HepG2 (cell line): ENCODE data around the gene CTDP1. TPM values are rescaled to one million over a fixed set of nuclear protein-coding genes. Genes with fewer than 3 reads are reported as not detected.

Experiments used
- ATAC-seq: fragments of 200-7000 bp; cut with Tn5 transposase; 3 replicates; pipeline ENCODE4 v1.9.1; 2020; ENCODE audit warnings: mild to moderate bottlenecking, moderate library complexity
- BruUV-seq: library from RNA; stranded (reverse); fragments of 400-500 nt; replicated peaks from 2 replicates; lab custom pipeline; 2021; lab: Mats Ljungman, UMichigan
- CTCF ChIA-PET: fragments of 300-600 bp; formaldehyde crosslinking; extraction: SDS; loops from one replicate; lab custom pipeline; 2021; ENCODE audit warnings: low total read pairs, inconsistent platforms, low intra/inter-chr PET ratio; lab: Yijun Ruan, JAX
- POLR2A ChIA-PET: fragments of 350-600 bp; sonication (Branson Sonifier 250); formaldehyde crosslinking; loops from one replicate; lab custom pipeline; 2020; ENCODE audit warnings: antibody characterized with exemption, inconsistent platforms; lab: Yijun Ruan, JAX
- DNase-seq: peaks from one replicate; pipeline ENCODE4 v3.0.0-alpha.2; 2015; ENCODE audit warnings: low spot score
- FAIRE-seq: peaks from 3 replicates; lab custom pipeline; 2011; peaks lifted over from hg19 to GRCh38; lab: Jason Lieb, UNC
- H2AFZ ChIP-seq: one replicate; pipeline ENCODE4 v1.6.1; 2011; ENCODE audit warnings: low read length, inconsistent platforms
- H3K27ac ChIP-seq: fragments of 300-600 bp; 3 replicates; pipeline ENCODE4 v1.8.0; 2011; ENCODE audit warnings: mixed run types, mild to moderate bottlenecking, mixed read lengths, low read length, inconsistent platforms; ENCODE audit not compliant: insufficient read depth; ENCODE audit errors: extremely low read length
- H3K27me3 ChIP-seq, 2 experiments: fragments of 200-600 bp in 1 of 2; 2 replicates in 1 of 2; 3 replicates in 1 of 2; pipeline versions ENCODE4 v1.6.0 to v1.8.0; 2011; ENCODE audit warnings: low read length in 2 of 2, mild to moderate bottlenecking in 2 of 2, moderate library complexity in 2 of 2, inconsistent platforms in 1 of 2; ENCODE audit not compliant: insufficient read depth in 2 of 2, control insufficient read depth in 1 of 2
- H3K36me3 ChIP-seq, 2 experiments: fragments of 200-600 bp in 1 of 2; replicated peaks in 1 of 2; 2 replicates in 1 of 2; 3 replicates in 1 of 2; pipeline versions ENCODE4 v1.5.1 to v1.8.0; 2011; ENCODE audit warnings: low read length in 2 of 2, inconsistent platforms in 1 of 2; ENCODE audit not compliant: insufficient read depth in 2 of 2, control insufficient read depth in 1 of 2
- H3K4me1 ChIP-seq: 2 replicates; pipeline ENCODE4 v1.5.1; 2012; ENCODE audit warnings: low read length, inconsistent platforms; ENCODE audit not compliant: insufficient read depth
- H3K4me2 ChIP-seq: 2 replicates; pipeline ENCODE4 v1.6.0; 2011; ENCODE audit warnings: low read depth, low read length, inconsistent platforms
- H3K4me3 ChIP-seq, 3 experiments: fragments of 200-600 bp in 1 of 3; sonication (generic), shearing (Covaris generic) in 1 of 3; replicated peaks in 1 of 3; 2 replicates each; pipeline ENCODE4 v1.5.1; 2011 to 2016; ENCODE audit warnings: low read length in 3 of 3, inconsistent platforms in 2 of 3, low read depth in 2 of 3, mild to moderate bottlenecking in 2 of 3, control low read depth in 1 of 3, mixed read lengths in 1 of 3; ENCODE audit not compliant: insufficient read depth in 1 of 3
- H3K79me2 ChIP-seq: one replicate; pipeline ENCODE4 v1.6.1; 2011; ENCODE audit warnings: low read length, inconsistent platforms; ENCODE audit not compliant: insufficient read depth
- H3K9ac ChIP-seq: 2 replicates; pipeline ENCODE4 v1.6.0; 2011; ENCODE audit warnings: mild to moderate bottlenecking, low read depth, low read length, inconsistent platforms; ENCODE audit not compliant: insufficient read depth
- H3K9me3 ChIP-seq: 2 replicates; pipeline ENCODE4 v1.5.1; 2012; ENCODE audit warnings: mild to moderate bottlenecking, low read length
- H4K20me1 ChIP-seq: 2 replicates; pipeline ENCODE4 v1.6.0; 2011; ENCODE audit warnings: inconsistent platforms, mild to moderate bottlenecking, low read length, moderate library complexity; ENCODE audit not compliant: insufficient read depth
- E2F2 ChIP-seq: sonication (generic); formaldehyde crosslinking; IDR thresholded peaks from 2 replicates; pipeline ENCODE4 v1.4.0; 2020; ENCODE audit warnings: missing genetic modification reagents, borderline replicate concordance
- ISX ChIP-seq: sonication (generic); formaldehyde crosslinking; conservative IDR thresholded peaks from 2 replicates; pipeline ENCODE4 v1.5.0; 2020; ENCODE audit warnings: missing genetic modification reagents
- NKX3-1 ChIP-seq: sonication (generic); formaldehyde crosslinking; IDR thresholded peaks from 2 replicates; pipeline ENCODE4 v1.5.0; 2020; ENCODE audit warnings: missing genetic modification reagents
- TEAD2 ChIP-seq: sonication (generic); formaldehyde crosslinking; IDR thresholded peaks from 2 replicates; pipeline ENCODE4 v1.9.0; 2021; ENCODE audit warnings: missing genetic modification reagents
- U2AF2 ChIP-seq: fragments of 200-400 bp; formaldehyde crosslinking; IDR thresholded peaks from 2 replicates; pipeline ENCODE4 v1.6.1; 2017; ENCODE audit warnings: low read depth, mild to moderate bottlenecking, low read length
- ZBTB39 ChIP-seq: sonication (generic); formaldehyde crosslinking; IDR thresholded peaks from 2 replicates; pipeline ENCODE4 v1.5.0; 2020; ENCODE audit warnings: missing genetic modification reagents
- ZNF101 ChIP-seq: sonication (generic); formaldehyde crosslinking; IDR thresholded peaks from 2 replicates; pipeline ENCODE4 v1.4.0; 2020; ENCODE audit warnings: mild to moderate bottlenecking, low read depth, missing genetic modification reagents, borderline replicate concordance
- ZNF20 ChIP-seq: sonication (generic); formaldehyde crosslinking; IDR thresholded peaks from 2 replicates; pipeline ENCODE4 v1.4.0; 2020; ENCODE audit warnings: mild to moderate bottlenecking, moderate library complexity, missing genetic modification reagents
- WGBS: methylation state at CpG from one replicate; pipeline ENCODE4 v1.1.6; 2017; ENCODE audit warnings: low lambda C conversion rate; 5-methylcytosine and 5-hydroxymethylcytosine counted together
- in situ Hi-C: cut with HindIII; loops from 2 replicates; pipeline ENCODE4 v1.10.0; 2017; ENCODE audit warnings: low pct_unique_long_range_greater_than_20kb; ENCODE audit not compliant: extremely low pct_ligation_motif_present
- intact Hi-C: fragments of 100-400 bp; cut with micrococcal nuclease; formaldehyde crosslinking; loops from one replicate; pipeline ENCODE4 v1.10.0; 2022; ENCODE audit not compliant: unreplicated experiment
- polyA plus RNA-seq, 8 experiments: library from polyadenylated mRNA; depleted of rRNA in 3 of 8; stranded (reverse) in 7 of 8; unstranded in 1 of 8; fragments of >200 nt; fragmentation: Illumina TruSeq in 4 of 8; extraction: Trizol in 4 of 8; gene quantifications; 2 replicates each; pipeline versions ENCODE4 v1.2.1 to v1.2.3, GENCODE V29; 2011 to 2016; ENCODE audit warnings: low read depth in 4 of 8, missing spikeins in 1 of 8, mixed read lengths in 1 of 8; ENCODE audit not compliant: insufficient read depth in 1 of 8
- total RNA-seq, 5 experiments: library from RNA; depleted of rRNA; stranded (reverse); fragments of >200 nt; fragmentation: Illumina TruSeq; extraction: Trizol; gene quantifications; 2 replicates each; pipeline ENCODE4 v1.2.3, GENCODE V29; 2016; ENCODE audit warnings: low read depth in 1 of 5

The CTDP1 gene
- total and polyA plus RNA-seq, 2 of the 13 experiments (the other 11 are each of a cell fraction or from before 2014, with no cell fraction given) = 6.9 to 11.0 TPM

- no TSS peak for BruUV-seq
- in situ Hi-C loops (no loop called here), intact Hi-C loops (no loop called here)
- WGBS = 37% methylated on average over 12 of the region's 12 CpGs
- no peaks in the 10 kb centered on the region for H4K20me1 ChIP-seq
- no peak overlapping the region for H3K9ac ChIP-seq
- TF ChIP-seq ZNF101 (CRISPR knock-in tag) (no peak), TEAD2 (CRISPR knock-in tag) (no peak), ZNF20 (no peak), ISX (CRISPR knock-in tag) (no peak), E2F2 (CRISPR knock-in tag) (no peak), U2AF2 (no peak), ZBTB39 (no peak), NKX3-1 (CRISPR knock-in tag) (no peak)
- FAIRE-seq (no peak), DNase-seq (no peak), ATAC-seq (no peak)
- H3K4me2 ChIP-seq = no peak overlapping the region
- POLR2A ChIA-PET = no interaction called here
- H3K4me1 ChIP-seq = no peaks in the 10 kb centered on the region
- peaks cover 5 to 65% of the 10 kb centered on the region in 2 experiments for H3K27me3 ChIP-seq
- no peak overlapping the region for H2AFZ ChIP-seq
- H3K79me2 ChIP-seq = no peaks in the 10 kb centered on the region
- no peak overlapping the region for H3K27ac ChIP-seq
- CTCF ChIA-PET = no interaction called here
- H3K9me3 ChIP-seq = no peaks in the 10 kb centered on the region
- no peak overlapping the region for H3K4me3 ChIP-seq
- no peaks in the 10 kb centered on the region for H3K36me3 ChIP-seq
Measured at GRCh38 chr18:79658366-79658765, 21.2 kb upstream of the CTDP1 start.
